HK-2 (cell line): ENCODE data around the gene CTNNBL1.
"Not testable (repeated sequence)": the region's sequence is repeated elsewhere in the genome, so short reads cannot be mapped to it uniquely, and the experiment has no call there.

Experiments used
- DNase-seq: peaks from one replicate; pipeline ENCODE4 v3.0.0-alpha.2; 2018; ENCODE audit not compliant: unreplicated experiment

CTNNBL1 gene

DNA sequence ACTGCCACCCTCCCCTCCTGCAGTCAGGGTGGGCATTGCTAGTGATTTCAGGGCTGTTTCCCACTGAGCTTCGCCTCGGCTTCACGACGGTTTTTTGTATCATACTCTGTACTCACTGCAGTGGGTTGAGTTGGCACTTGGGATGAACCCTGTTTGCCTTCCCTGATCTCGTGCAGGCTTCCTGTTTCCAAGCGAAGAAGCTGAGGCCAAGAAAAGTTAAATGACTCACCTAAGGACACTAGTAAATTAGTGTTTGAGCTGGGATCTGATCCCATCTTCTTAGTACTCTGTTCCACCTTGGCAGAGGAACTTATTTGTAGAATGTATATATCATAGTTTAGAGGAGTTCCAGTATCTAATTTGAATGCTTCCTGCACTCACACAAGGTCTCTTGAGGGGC lies 158.8 kb downstream of the CTNNBL1 start:
- DNase-seq, result no peak

- no peak for DNase-seq
These were observed 160.1 kb downstream of the CTNNBL1 start for GRCh38 chr20:37853823-37854375.

DNA sequence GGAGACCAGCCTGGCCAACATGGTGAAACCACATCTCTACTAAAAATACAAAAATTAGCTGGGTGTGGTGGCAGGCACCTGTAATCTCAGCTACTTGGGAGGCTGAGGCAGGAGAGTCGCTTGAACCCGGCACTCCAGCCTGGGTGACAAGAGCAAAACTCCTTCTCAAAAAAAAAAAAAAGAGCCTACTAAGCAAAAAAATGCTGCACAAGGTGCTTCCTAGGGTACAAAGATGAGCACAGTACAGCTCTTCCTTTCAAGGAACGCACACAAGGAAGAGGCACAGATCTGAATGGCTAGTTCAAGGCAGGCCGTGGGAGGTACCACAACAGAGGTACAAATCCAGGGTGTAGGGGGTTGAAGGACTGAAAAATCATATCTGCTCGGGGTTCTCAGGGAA lies 162.2 kb downstream of the CTNNBL1 start:
- DNase-seq, result not testable (repeated sequence)

GRCh38 chr20:37856932-37857660 lies 163.3 kb downstream of the CTNNBL1 start:
- DNase-seq, result no peak

- no peak for DNase-seq
These were observed 165.8 kb downstream of the CTNNBL1 start for GRCh38 chr20:37859406-37860171.

- DNase-seq, result no peak
These were observed 169.5 kb downstream of the CTNNBL1 start for GRCh38 chr20:37863289-37863688.

- no peak for DNase-seq
These were observed 170.5 kb downstream of the CTNNBL1 start for GRCh38 chr20:37864298-37864697.

DNA sequence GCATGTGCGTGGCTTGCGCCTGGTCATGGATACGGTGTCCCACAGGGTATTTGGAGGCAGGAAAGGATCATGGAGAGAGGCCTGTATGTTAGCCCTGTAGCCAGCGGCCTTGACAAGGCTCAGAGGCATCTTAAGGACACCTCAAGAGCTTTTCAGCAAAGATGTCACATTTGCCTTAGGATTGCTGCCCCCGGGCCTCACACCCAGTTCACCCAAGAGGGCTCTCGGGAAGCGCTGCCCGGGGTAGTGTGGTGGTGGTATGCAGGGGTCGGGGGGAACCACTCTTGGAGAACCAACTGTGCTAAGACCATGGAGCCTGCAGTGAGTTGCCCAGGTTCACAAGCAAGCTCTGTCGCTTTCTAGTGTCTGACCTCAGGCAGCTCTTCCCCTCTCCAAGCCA lies 172.2 kb downstream of the CTNNBL1 start:
- DNase-seq, result no peak

GRCh38 chr20:37867289-37868195 lies 173.7 kb downstream of the CTNNBL1 start:
- DNase-seq, result no peak

DNA sequence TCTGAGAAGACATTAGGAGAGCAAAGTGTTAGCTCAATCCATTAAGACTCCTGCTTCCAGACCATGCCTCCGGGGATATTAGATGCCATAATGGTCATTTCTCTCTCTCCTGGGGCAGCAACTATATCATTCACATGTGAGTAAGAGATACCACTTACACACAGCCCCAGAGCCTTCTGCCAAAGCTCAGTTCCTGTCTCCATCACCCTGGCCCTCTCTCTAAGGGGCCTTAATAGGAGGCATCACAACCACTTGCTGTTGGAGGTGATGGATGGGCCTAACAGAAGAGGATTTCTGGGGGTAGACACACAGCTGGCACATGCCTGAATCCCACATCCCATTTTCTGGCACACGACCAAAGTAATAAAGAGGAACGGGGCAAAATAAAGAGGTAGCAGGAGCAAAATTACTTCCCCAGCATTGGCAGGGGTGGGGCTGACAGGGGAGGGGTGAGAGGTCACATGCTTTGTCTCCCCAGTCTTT lies 175.1 kb downstream of the CTNNBL1 start:
- no peak for DNase-seq

GRCh38 chr20:37869334-37869861 lies 175.6 kb downstream of the CTNNBL1 start:
- no peak for DNase-seq

DNA sequence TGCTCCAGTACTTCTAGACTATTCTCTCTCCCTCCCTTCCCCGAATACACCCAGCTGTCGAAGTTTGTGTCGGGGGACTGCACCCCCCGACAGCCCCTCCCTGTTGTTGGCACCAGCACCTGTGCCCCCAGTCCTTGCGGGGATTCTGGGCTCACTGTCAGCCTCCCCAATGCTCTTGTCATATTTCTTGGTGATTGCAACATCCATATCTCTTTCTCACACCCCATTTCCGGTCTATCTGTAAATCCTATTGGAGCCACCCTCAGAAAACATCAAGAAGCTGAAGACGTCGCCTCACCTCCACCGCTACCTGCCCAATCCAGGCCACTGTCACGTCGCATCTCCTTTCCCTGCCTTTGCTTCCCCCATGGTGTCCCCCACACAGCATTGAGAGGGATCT lies 176.5 kb downstream of the CTNNBL1 start:
- no peak for DNase-seq

- no peak for DNase-seq
These were observed 177.9 kb downstream of the CTNNBL1 start for GRCh38 chr20:37871751-37872150.

DNA sequence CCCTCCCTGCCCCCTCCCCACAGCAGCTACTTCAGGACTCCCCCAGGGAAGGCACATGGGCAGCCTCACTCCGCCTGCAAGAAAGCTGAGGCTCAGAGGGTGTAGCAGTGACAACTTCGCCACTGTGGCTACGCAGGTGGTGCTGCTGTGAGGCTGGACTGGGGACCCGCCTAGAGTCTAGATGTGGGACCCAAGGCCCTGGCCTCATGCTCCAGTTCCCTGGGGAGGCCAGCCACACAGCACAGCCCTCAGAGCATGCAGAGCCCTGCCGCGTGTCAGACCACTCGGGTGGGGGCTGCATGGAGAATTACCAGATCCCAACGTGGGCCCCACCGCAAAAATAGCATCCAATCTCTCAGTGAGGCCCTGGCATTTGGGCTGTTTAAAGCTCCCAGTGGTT lies 178.3 kb downstream of the CTNNBL1 start:
- no peak for DNase-seq

GRCh38 chr20:37873884-37874283 lies 180.1 kb downstream of the CTNNBL1 start:
- DNase-seq, result no peak

DNA sequence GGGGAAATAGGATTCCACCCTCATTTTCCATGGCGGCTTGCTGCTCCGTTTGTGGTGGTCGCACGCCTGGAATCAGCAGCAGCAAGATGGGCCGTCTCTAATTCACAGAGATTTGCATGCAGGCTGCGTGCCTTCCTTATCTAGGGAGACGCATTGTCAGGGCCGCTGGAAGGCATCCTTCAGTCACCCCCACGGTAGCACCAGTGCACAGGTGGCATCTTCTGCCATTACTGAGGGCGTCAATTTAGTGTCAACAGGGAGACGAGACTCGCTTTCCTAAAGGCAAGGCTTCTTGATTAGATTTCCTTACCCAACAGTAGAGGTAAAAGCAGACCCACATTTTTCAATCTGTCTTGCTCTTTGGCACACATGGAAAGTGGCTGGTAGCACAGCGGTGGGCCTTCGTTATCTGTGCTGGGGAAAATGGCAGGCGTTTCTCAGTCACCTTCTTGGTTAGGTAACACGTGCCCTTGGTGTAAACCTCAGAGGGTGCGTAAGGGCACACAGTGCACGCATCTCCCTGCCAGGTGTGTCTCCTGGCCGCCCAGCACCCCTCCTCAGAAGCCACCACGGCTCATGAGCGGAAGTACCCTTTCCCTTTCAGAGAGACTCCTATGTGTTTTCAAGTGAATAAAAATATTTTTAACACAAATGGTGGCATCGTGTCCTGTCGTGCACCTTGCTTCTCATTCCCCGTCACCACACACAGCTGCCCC lies 181.8 kb downstream of the CTNNBL1 start:
- DNase-seq, result no peak

DNA sequence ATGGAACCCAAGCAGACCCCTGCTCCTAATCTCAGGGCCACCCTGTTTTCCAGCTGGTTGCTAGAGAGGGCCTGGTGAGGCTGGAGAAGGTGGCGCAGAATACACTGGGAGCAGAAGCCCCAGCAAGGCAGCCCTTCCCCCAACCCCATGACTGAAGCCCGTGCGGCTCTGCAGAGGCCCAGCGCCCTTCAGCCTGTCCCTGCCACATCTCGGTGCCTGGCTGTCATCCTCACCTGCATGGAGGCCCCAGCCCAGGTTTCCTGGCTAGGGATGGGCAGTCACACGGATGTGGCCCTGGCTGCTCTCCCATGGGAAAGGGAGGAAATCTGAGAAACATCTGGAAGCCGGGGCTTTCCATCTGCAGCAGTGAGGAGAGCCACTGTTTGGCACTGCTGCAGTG lies 183.0 kb downstream of the CTNNBL1 start:
- no peak for DNase-seq

GRCh38 chr20:37877832-37878772 lies 184.3 kb downstream of the CTNNBL1 start:
- no peak for DNase-seq

DNA sequence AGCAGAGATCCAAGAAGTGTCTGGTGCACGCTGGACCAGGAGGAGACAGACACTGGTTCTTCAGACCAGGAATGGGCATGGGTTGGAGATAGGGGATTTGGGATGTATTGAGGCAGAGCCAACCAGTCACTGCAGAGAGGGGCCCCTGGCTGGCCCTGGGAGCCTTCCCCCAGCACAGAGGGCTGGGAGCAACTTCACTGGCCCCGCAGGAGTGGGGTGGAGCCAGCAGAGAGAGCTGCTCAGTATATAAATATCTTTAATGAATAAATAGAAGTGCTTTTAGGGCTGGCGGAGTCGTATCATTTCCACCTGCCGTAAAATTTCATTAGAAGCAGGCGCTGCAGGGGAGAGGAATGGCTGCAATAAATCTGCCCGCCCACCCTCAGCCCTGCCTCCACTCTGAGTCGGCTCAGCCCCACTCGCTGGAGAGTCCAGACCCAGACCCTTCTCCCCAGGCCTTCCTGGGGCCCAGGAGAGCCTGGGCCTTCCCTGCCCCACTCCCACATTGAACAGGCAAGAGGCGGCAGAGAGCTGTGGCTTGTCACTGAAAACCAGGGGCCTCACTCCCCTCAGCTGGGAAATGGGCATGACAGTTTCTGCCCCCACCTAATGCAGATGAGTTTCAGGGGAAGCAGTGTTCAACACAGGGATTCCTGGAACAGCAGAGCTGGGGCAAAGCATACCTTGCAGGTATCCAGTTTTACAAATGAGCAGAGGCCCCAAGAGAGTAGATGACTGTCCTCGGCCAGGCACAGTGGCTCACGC lies 185.2 kb downstream of the CTNNBL1 start:
- no peak for DNase-seq
